Tibial nerve (tissue), 4 donors: ENCODE results near the gene PRKCE. TPM values are rescaled to one million over a fixed set of nuclear protein-coding genes. Genes with fewer than 3 reads are reported as not detected.

ENCODE experiments used
- DNase-seq, 2 donors: peaks; one replicate each; pipeline ENCODE4 v3.0.0-alpha.2; 2019; ENCODE audit warnings: low spot score in 2 of 2
- H3K27ac ChIP-seq, 4 donors: fragments of 200-600 bp; sonication (generic) in 3 of 4; one replicate each; pipeline ENCODE4 v1.5.1; 2017 to 2019; ENCODE audit warnings: mild to moderate bottlenecking in 1 of 4
- H3K27me3 ChIP-seq, 2 donors: fragments of 200-600 bp; sonication (generic) in 1 of 2; one replicate each; pipeline versions ENCODE4 v1.5.1 to v1.6.0; 2017 to 2019
- H3K36me3 ChIP-seq, 3 donors: fragments of 200-600 bp; sonication (generic); one replicate each; pipeline ENCODE4 v1.5.1; 2018 to 2019
- H3K4me1 ChIP-seq, 4 donors: fragments of 200-600 bp; sonication (generic) in 3 of 4; one replicate each; pipeline ENCODE4 v1.5.1; 2017 to 2019
- H3K4me3 ChIP-seq, 4 donors: fragments of 200-600 bp; sonication (generic) in 3 of 4; one replicate each; pipeline ENCODE4 v1.5.1; 2017 to 2019; ENCODE audit warnings: mild to moderate bottlenecking in 1 of 4, moderate library complexity in 1 of 4
- H3K9me3 ChIP-seq, 4 donors: fragments of 200-600 bp; sonication (generic) in 3 of 4; one replicate each; pipeline ENCODE4 v1.5.1; 2017 to 2019
- EP300 ChIP-seq, 2 donors: sonication (generic); formaldehyde crosslinking; IDR thresholded peaks; one replicate each; pipeline ENCODE4 v1.6.1; 2017; ENCODE audit warnings: antibody characterized with exemption in 2 of 2, mild to moderate bottlenecking in 1 of 2
- POLR2A ChIP-seq, 2 donors: fragments of 450-650 bp; IDR thresholded peaks; one replicate each; pipeline ENCODE4 v1.6.1; 2017; ENCODE audit warnings: antibody characterized with exemption in 2 of 2, mild to moderate bottlenecking in 2 of 2, moderate library complexity in 2 of 2
- WGBS, 2 donors: methylation state at CpG; one replicate each; pipeline ENCODE4 v1.1.5; 2018; 5-methylcytosine and 5-hydroxymethylcytosine counted together
- total RNA-seq, 4 donors: library from RNA; depleted of rRNA; stranded (reverse); fragments of >200 nt; gene quantifications; one replicate each; pipeline ENCODE4 v1.1.0, GENCODE V29; 2016
- TF ChIP-seq, protein P1 (sequence below), 5 experiments: fragments of 200-600 bp in 3 of 5; fragments of 450-650 bp in 2 of 5; sonication (generic) in 3 of 5; IDR thresholded peaks; one replicate each; pipeline ENCODE4 v1.5.1; 2016 to 2019; ENCODE audit warnings: antibody characterized with exemption in 5 of 5, mild to moderate bottlenecking in 3 of 5, moderate library complexity in 2 of 5

The PRKCE gene
- total RNA-seq, 4 donors from 2014 or later, result 14.4 to 22.4 (median 17.9) TPM

DNA sequence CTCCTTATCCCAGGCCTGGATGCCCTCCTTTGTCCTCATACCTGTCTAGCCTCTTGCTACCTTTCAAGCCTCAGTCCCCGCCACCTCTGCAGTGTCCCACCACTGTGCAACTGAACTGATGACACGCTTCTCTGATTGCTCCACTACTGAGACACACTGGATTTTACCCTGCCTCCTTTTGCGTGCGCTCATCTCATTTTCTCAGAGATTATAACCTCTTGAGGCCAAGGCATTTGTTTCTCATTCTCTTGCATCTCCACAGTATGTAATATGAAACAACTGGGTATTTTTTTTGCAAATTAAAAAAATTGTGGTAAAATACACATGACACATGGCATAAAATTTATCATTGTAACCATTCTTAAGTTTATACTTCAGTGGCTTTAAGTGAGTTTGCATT is 95.4 kb downstream of the PRKCE start:
- Histone ChIP-seq H3K27me3 (no peaks in the 10 kb centered on the region), H3K4me3 (no peak overlapping the region), H3K27ac (no peak overlapping the region), H3K4me1 (peaks cover 0 to 45% (median 0%) of the 10 kb centered on the region in 4 donors), H3K36me3 (no peaks in the 10 kb centered on the region), H3K9me3 (peaks cover 0 to 6% (median 0%) of the 10 kb centered on the region in 4 donors)
- no peak for DNase-seq
- TF ChIP-seq EP300 (IDR thresholded peaks at IDR 0.05) (no peak), POLR2A (IDR thresholded peaks at IDR 0.05) (no peak)
- TF ChIP-seq, protein P1, sequence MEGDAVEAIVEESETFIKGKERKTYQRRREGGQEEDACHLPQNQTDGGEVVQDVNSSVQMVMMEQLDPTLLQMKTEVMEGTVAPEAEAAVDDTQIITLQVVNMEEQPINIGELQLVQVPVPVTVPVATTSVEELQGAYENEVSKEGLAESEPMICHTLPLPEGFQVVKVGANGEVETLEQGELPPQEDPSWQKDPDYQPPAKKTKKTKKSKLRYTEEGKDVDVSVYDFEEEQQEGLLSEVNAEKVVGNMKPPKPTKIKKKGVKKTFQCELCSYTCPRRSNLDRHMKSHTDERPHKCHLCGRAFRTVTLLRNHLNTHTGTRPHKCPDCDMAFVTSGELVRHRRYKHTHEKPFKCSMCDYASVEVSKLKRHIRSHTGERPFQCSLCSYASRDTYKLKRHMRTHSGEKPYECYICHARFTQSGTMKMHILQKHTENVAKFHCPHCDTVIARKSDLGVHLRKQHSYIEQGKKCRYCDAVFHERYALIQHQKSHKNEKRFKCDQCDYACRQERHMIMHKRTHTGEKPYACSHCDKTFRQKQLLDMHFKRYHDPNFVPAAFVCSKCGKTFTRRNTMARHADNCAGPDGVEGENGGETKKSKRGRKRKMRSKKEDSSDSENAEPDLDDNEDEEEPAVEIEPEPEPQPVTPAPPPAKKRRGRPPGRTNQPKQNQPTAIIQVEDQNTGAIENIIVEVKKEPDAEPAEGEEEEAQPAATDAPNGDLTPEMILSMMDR (IDR thresholded peaks at IDR 0.05), result no peak
- 98 to 100% methylated on average over 4 of the region's 4 CpGs for WGBS, 2 donors

DNA sequence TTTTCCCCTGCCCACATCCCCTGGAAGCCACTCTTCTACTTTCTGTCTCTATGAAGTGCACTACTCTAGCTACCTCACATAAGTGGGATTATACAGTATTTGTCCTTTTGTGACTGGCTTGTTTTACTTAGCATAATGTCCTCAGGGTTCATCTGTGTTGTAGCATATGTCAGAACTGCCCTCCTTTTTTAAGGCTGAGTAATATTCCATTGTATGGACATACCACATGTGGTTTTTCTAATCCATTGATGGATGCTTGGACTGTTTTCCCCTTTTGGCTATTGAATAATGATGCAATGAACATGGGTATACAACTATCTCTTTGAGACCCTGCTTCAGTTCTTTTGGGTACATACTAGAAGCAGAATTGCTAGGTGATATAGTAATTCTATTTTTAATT is 95.9 kb downstream of the PRKCE start:
- TF ChIP-seq, protein P1 (IDR thresholded peaks at IDR 0.05), result no peak
- TF ChIP-seq EP300 (IDR thresholded peaks at IDR 0.05) (no peak), POLR2A (IDR thresholded peaks at IDR 0.05) (no peak)
- Histone ChIP-seq H3K9me3 (peaks cover 0 to 6% (median 0%) of the 10 kb centered on the region in 4 donors), H3K27ac (no peak overlapping the region), H3K27me3 (no peaks in the 10 kb centered on the region), H3K4me3 (no peak overlapping the region), H3K36me3 (no peaks in the 10 kb centered on the region), H3K4me1 (peaks cover 0 to 40% (median 0%) of the 10 kb centered on the region in 4 donors)
- DNase-seq, result no peak

- H3K27ac ChIP-seq, result no peak overlapping the region
- TF ChIP-seq POLR2A (IDR thresholded peaks at IDR 0.05) (no peak), EP300 (IDR thresholded peaks at IDR 0.05) (no peak)
- TF ChIP-seq, protein P1 (IDR thresholded peaks at IDR 0.05), result no peak
- H3K4me3 ChIP-seq, result no peak overlapping the region
- WGBS, 2 donors, result 64 to 68% methylated on average over 8 of the region's 8 CpGs
- H3K9me3 ChIP-seq, result peaks cover 0 to 6% (median 0%) of the 10 kb centered on the region in 4 donors
- H3K4me1 ChIP-seq, result peaks cover 0 to 31% (median 0%) of the 10 kb centered on the region in 4 donors
- H3K27me3 ChIP-seq, result no peaks in the 10 kb centered on the region
- peak; percentile 26 for DNase-seq
- H3K36me3 ChIP-seq, result no peaks in the 10 kb centered on the region
Observed at GRCh38 chr2:45748239-45748638, 96.8 kb downstream of the PRKCE start.

DNA sequence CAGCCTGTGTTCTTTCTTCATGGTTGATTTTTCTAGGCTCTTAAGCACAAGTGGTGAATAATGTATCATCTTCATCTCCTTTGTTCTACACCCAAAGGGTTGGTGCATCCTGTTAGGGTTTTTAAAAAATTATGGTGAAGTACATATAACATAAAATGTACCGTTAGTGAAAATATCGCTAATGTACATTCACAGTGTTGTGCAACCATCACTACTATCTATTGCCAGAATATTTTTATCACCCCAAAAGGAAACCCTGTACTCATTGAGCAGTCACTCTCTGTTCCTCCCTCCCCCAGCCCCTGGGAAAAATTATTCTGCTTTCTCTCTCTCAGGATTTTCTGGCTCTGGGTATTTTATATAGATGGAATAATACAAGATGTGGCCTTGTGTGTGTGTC is 98.5 kb downstream of the PRKCE start:
- 76 to 83% methylated on average over 2 of the region's 2 CpGs for WGBS, 2 donors
- H3K27me3 ChIP-seq, result no peaks in the 10 kb centered on the region
- peaks cover 0 to 32% (median 0%) of the 10 kb centered on the region in 4 donors for H3K4me1 ChIP-seq
- H3K27ac ChIP-seq, result no peak overlapping the region
- H3K4me3 ChIP-seq, result no peak overlapping the region
- H3K9me3 ChIP-seq, result peaks cover 0 to 6% (median 0%) of the 10 kb centered on the region in 4 donors
- no peak for TF ChIP-seq POLR2A (IDR thresholded peaks at IDR 0.05)
- no peak for TF ChIP-seq EP300 (IDR thresholded peaks at IDR 0.05)
- H3K36me3 ChIP-seq, result no peaks in the 10 kb centered on the region
- DNase-seq, result no peak

DNA sequence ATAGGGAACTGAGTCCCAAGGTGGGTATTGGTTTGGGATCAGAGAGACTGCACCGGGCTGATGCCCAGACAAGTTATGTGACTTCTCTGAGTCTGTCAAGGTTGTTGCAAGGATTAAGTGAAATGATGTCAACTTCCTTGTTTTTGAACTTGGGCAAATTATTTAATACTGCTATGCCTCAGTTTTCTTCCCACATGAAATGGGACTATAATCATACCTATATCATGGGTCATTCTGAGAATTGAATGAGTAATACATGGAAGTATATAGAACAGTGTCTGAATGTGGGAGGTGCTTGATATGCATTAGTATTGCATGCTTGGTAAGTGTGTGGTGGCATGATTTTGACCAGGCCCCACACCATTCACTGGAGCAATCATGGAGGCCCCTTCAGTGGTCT is 99.0 kb downstream of the PRKCE start:
- no peak overlapping the region for H3K27ac ChIP-seq
- no peak for TF ChIP-seq POLR2A (IDR thresholded peaks at IDR 0.05)
- WGBS, 2 donors, result 89 to 92% methylated on average over 1 of the region's 1 CpG

DNA sequence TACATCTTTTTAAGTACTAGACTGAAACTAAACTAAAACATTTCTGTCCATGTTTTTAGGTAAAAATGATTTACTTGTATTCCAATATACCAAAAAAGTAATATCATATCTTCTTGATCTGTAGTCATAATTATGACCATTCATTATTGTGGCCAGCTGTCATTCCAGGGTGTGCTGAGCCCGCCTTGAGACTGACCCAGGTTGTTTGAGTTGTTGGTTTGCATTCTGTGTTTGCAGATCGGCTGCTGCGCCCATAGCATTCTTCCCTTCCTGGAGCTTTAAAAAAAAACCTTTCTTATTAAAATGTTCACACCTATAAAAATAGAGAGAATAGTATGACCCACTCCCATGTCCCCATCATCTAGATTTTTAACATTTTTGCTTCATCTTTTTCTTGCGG is 101.9 kb downstream of the PRKCE start:
- H3K4me3 ChIP-seq, result no peak overlapping the region
- H3K36me3 ChIP-seq, result no peaks in the 10 kb centered on the region
- 83 to 89% methylated on average over 4 of the region's 4 CpGs for WGBS, 2 donors
- no peak for DNase-seq
- H3K27ac ChIP-seq, result no peak overlapping the region
- H3K4me1 ChIP-seq, result peaks cover 0 to 28% (median 0%) of the 10 kb centered on the region in 4 donors
- H3K9me3 ChIP-seq, result no peaks in the 10 kb centered on the region
- no peaks in the 10 kb centered on the region for H3K27me3 ChIP-seq
- no peak for TF ChIP-seq EP300 (IDR thresholded peaks at IDR 0.05)
- TF ChIP-seq, protein P1 (IDR thresholded peaks at IDR 0.05), result no peak
- no peak for TF ChIP-seq POLR2A (IDR thresholded peaks at IDR 0.05)

More for the DNA sequence above, 99.0 kb downstream of the PRKCE start:
- Histone ChIP-seq H3K36me3 (no peaks in the 10 kb centered on the region), H3K27me3 (no peaks in the 10 kb centered on the region), H3K4me1 (peaks cover 0 to 32% (median 0%) of the 10 kb centered on the region in 4 donors), H3K9me3 (peaks cover 0 to 6% (median 0%) of the 10 kb centered on the region in 4 donors), H3K4me3 (no peak overlapping the region)
- DNase-seq, result no peak
